GM19238 (cell line): ENCODE data around the gene EMILIN2.

ENCODE experiments used
- DNase-seq: peaks from one replicate; pipeline ENCODE4 v3.0.0; 2011; ENCODE audit warnings: low spot score; ENCODE audit not compliant: insufficient read length

EMILIN2 gene

GRCh38 chr18:2953935-2954653, 107.3 kb downstream of the EMILIN2 start:
- DNase-seq = no peak

- DNase-seq = no peak
Measured at GRCh38 chr18:2954869-2955645, 108.3 kb downstream of the EMILIN2 start.

DNA sequence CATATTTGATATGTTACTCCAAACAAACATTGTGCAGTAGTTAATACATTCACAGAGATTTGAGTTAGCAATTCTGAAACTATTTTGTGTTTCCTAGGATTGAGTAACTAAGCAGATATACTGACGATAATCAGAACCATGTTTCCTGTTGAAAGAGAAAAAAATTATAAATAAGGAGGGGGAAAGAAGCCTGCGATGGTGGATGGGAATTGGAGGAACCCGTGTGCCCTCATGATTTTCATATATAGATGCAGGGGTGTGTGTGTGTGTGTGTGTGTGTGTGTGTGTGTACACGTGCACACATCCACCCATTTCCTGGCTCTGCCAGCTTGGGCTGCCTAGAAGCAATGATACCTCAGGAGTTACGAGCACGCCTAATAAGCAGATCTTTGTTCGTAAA, 109.2 kb downstream of the EMILIN2 start:
- no peak for DNase-seq

DNA sequence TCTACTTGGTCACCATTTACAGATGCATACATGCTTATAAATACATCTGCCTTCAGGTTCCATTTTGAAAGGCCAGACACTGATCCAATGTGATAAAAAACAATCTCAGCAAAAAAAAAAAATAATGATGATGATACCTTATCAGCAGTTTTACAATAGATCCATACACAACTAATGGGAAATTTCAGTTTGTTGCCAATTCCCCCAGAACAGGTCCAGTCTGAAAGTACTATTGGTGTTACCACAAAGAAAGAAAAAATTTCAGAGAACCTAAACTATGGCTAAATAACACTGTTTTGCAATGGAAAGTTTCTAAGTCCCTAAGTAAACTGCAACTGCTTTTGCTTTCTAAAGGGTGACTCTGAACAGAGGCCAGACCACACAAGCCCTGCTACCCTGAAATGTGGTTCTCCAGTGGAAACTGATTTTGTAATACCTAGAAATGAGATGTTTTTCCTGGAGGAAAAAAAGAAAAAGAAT, 112.1 kb downstream of the EMILIN2 start:
- DNase-seq = no peak

GRCh38 chr18:2959341-2959740, 112.5 kb downstream of the EMILIN2 start:
- DNase-seq = no peak

DNA sequence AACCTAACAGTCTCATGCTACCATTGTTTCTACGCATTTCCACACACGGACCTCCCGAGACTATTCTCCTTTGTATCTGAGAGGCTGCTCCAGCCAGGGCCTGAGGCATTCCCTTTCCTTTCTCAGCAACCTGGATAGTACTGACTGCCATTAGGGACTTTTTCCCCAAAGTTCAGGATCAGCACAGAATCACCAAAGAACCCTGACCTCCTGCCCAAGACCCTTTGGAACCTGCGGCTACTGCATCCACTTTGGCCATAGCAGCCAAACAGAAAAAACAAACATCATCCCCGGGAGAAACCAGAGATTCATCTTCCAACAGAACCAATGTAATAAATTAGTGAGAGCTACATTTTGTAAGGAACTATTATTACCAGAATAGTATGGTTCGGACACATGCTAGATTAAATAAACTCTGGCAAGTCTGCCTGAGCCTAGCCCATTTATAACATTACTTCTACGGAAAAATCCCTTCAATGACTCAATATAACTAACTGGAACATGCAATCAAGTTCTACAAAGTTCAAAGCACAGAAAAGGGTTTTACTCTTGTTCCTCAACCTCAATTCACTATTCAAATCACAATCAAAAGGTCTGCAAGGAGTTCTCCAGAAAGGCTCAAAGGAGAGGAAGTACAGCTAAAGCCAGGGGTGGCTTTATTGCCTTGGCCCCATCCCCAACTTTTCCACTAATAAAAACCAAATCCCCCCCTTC, 114.3 kb downstream of the EMILIN2 start:
- no peak for DNase-seq

GRCh38 chr18:2961821-2962220, 115.0 kb downstream of the EMILIN2 start:
- DNase-seq = no peak

DNA sequence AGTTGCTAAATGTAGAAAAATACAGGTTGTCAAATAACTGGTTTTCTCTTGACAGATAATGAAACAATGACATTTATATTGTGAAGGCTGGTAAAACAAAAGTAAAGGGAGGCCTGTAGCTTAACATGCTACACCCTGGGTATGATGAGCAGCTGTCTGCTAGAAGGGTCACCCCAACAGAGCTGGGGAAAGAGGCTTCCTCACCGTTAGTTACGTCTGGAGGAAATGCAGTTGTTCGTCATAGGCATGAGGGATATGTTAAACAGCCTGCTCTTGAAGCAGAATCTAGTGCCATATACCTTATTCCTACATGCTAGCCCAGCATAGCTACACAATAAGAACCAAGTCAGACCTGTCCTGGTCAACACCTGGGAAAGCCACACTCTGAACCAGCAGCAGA, 116.2 kb downstream of the EMILIN2 start:
- DNase-seq = no peak

DNA sequence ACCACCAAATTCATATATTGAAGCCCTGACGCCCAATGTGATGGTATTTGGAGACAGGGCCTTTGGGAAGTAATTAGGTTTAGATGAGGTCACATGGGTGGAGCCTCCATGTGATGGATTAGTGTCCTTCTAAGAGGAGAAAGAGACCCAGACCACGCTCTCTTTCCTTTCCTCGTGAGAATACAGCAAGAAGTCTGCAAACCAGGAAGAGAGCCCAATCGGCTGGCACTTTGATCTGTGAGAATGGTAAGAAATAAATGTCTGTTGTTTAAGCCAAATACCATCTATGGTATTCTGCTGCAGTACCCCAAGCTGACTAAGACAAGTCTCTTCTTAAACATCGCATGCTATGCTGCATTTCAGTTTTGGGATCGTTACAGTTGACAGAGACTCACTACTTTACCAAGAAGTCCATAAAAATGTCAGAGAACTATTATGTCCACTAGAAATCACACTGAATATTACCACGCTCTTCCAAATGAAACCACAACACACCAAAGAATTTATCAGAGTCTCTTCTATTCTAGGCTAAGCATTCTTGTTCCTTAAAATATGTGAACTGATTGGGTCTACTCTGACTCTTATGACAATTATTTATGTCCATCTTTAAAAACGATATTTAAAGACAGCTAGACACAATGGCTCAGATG, 117.7 kb downstream of the EMILIN2 start:
- DNase-seq = no peak
